NCI-H748 (cell line): ENCODE measurements around the gene CLK3.
"Not testable (repeated sequence)": the region's sequence is repeated elsewhere in the genome, so short reads cannot be mapped to it uniquely, and the experiment has no call there.

ENCODE experiments used
- DNase-seq: peaks from one replicate; lab custom pipeline; 2025; ENCODE audit not compliant: unreplicated experiment; lab: John Stamatoyannopoulos, UW

The CLK3 gene

DNA sequence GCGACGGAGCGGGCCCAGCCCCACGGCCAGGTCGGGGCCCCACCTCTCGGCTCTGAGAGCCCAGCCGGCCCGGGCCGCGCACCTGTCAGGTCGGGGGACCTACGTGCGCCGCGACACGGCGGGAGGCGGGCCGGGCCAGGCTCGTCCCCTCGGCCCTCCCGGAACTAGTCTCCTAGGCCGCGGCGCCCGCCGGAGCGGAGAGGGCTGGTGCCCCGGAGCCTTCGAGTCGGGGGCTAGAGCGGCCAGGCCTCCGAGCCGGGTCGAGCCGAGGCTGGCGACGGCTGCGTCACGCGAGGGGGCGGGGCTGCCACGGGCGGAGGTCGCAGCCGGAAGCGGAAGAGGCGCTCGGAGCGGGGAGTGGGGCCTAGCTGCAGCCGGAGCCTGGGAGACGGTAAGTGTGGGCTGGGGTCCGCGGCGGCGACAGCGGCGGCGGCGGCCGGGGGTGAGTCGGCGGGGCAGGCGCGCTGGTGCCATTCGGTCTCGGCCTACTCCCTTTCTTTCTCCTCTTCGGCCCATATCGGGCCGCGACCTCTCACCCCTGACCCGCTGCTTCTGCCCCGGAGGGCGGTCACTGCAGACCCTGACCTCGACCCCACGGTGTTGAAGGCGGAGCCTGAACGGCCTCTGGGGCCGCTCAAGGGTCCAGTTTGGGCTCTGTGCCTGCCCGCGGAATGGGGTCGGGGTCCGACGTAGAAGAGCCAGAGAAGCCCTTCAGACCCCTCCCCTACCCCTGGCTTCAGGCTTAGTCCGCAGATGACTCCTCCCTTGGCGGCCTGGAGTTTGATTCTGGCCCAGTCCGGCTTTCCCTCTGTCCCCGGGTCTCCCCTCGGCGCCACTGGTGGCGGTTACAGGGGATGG, at the start of gene CLK3:
Gene CLK3, plus strand, starts transcription at position 329 of the 858 bp plus-strand sequence. CDS start 3,361 bp downstream, outside the sequence.
- DNase-seq, result peak; percentile 95

DNA sequence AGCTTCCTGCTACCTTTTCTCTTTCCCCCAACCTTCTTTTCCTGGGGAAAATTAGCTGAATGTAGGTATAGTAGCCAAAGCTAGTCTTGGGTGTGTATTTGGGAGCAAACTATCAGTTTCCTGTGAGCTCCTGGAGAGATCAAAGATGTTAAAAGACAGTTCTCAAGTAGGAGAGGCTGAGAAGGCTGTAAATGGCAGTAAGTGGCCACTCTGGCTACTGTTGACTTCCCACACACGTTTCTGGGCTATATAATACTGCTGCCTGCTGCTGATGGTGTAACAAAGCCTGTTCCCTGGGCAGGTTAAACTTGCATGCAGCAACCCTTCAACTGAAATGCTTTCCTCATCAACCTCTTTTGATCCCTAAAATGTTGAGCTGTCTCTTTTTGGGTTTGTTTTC, 47.0 kb upstream of the CLK3 start:
- no peak for DNase-seq

DNA sequence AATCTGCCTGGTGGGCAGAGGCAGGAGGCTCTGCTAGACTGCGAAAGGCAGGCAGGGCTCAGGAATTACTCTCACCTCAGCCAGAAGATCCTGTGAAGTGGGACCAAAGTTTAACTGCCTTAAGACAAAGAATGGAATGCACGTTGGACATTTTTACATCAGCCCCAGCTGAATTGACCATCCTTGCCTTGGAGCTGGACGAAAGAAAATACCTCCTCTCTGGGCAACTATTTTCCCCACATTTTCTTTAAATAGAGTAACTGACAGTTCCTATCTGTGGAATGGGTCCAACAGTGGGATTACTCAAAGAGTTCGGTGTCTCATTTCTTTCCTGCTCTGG, 45.9 kb upstream of the CLK3 start:
- DNase-seq, result no peak

DNA sequence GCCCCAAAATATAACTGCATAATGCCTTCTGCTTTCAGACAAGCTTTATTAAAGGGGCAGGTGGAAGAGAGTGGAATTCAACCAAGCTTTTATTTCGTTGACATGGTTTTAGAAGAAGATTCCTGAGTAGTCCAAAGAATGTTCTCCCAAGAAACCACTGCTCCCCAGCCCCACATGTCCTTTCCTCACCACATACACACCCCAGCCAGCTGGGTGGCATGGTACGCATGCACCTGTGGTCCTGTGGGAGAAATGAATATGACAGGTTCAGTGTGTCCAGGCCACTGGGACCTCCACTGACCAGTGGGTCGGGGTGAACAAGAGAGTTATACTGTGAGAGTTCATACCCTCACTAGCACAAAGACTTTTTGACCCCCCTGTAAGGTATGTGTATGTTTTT, 44.4 kb upstream of the CLK3 start:
- no peak for DNase-seq

DNA sequence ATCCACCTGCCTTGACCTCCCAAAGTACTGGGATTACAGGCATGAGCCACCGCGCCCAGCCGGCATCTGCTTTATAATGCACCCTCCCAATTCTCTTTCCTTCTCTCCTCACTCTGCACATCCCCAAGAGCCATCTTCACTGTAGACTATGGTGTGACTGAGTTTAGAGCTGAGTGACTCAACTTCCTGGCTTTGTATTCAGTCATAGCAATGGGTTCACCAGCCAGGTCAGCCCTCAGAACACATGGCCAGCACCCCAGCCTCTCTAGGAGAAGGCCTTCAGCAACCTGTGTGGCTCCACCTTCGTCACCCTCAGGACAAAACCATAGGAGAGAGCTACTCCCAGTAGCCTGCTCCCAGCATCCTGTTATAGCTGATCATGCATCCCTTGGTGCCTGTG, 41.6 kb upstream of the CLK3 start:
- no peak for DNase-seq

DNA sequence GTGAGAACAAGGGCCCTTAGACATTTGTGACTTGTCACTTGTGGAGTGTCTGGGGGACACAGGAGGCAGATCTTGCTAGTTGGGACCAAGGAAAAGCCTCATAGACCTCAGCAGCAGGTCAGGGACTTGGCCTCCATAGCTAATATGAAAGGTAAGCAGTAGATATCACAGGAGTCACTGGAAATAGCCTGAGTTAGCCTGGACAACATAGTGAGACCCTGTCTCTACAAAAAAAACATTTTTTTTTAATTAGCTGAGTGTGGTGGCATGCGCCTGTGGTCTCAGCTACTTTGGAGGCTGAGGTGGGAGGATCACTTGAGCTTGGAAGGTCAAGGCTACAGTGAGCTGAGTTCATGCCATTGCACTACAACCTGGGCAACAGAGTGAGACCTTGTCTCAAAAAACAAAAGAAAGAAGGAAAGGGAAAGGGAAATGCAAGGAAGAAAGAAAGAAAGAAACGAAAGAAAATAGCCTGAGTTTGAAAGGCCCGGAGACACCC, 37.1 kb upstream of the CLK3 start:
- DNase-seq, result no peak

DNA sequence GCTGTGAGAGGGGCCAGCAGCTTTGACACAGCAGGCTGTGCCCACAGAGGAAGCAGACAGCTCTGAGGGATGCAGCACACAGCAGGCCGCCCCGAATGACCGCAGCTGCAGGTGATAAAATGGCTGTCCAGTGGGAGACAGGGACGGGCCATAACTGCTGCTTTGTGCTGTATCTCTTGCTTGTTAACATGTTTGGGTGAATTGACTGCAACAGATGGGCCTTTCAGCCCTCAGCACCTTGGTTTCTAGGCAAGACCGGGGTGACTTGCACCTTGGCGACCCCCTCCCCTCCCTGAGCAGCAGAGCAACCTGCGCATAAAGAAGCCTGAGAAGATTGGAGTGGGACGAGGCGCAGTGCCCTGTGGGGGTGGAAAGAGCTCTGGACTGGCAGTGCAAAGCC, 36.6 kb upstream of the CLK3 start:
- DNase-seq, result no peak

DNA sequence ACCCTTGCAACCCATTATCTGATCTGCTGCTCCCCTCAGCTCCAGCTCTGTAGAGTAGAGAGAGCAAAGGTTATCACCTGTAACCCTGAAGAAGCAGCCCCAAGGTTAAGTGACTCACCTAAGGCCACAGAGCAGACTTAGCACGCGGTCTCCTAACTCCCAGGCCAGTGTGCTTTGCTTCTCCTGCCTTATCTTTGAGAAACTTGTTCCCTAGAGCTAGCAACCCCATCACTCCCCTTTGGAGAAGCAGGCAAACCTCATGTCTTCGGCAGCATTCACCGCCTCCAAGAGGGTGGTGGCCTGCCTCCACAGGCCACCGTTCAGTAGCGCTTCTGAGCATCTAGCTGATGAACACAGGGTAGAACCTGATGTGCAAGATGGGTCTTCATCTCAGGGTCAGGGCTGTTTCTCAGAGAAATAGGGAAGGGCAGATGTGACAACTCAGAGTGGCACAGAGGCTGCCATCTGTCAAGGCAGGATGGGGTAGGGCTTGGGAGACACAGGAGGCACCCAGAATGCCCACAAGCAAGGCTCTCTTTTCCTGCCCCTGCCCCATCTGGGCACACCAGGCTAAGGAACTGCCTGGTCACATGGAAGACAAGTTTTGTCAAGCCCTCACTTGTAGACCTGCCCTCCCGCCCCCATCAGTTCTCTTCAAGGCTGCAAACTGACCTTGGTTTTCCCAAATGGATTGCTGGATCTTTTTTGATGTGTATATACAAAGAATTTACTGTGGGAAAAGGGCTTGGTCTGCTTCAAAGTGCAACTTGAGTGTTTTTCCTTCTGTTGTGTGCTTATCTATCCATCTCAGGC, 34.9 kb upstream of the CLK3 start:
- no peak for DNase-seq

DNA sequence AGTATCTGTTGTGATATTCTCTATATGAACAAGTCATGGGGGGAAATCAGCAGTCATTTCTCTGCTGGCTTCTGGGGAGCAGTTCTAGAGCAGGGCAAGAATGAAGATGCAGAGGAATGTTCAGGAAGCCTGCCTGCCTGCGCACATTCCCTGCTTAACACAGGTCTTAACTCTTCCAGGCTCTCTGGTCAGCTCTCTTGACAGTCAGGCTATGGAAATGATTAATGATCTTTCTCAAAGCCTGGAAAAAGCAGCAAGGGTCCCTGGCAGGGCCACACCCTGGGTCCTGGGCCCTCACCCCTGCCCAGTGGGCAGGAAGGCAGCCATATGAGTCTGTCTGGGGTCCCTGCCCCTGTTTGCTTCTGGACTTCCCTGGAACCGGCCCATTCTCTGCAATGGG, 31.4 kb upstream of the CLK3 start:
- DNase-seq, result no peak

DNA sequence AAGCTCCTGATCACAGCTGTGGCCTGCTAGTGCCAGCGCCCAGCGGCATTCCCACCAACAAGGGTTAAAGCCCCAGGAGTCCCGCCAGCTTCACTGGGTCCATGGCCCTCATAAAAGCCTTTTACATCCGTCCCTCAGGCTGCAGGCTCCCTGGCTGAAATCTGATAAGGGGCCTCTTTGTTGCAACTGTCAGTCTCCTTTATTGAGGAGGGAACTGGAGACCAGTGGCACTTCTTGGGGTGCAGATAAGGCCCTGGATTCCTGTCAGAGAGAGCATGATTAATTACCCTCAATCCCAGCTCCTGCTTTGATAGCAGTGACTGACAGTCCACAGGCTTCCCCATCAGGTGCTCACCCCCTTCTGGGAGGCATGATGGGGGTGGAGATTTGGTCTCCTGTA, 30.9 kb upstream of the CLK3 start:
- no peak for DNase-seq

DNA sequence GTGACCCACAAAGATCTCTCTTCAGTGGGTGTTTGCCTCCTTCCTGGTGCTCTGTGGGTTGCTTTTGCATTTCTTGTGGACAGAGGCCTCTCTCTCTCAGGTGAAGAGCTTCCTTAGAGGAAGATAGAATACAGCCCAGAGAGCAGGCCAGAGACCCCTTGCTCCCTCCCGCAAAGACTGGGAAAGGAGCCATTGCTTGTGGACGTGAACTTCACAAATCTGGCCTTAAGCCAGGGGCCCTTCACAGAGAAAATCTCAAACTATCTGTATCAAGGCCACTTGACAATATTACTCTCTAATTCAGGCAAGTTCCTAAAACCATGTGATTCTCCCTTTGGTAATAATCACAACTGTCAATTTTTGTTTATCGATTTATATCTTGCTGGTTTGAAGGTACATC, 30.4 kb upstream of the CLK3 start:
- DNase-seq, result no peak

DNA sequence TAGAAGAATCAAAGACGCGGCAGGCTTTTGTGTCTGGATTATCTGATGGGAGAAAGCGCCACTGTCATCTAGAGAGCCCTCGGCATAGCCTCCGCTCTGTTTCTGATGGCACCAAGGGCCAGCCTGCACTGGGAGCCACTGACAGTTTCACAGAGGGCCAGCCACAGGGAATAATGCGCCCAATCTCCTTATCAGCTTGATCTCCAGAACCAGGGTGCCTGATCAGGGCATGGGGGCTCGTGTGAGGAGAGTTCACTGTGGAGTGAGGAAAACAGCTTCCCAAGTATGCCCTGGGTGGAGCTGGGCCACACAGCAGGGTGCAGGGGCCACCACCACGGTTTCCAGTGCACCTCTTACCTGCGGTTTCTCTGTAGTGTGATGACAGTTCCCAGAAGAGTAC, 29.8 kb upstream of the CLK3 start:
- no peak for DNase-seq

DNA sequence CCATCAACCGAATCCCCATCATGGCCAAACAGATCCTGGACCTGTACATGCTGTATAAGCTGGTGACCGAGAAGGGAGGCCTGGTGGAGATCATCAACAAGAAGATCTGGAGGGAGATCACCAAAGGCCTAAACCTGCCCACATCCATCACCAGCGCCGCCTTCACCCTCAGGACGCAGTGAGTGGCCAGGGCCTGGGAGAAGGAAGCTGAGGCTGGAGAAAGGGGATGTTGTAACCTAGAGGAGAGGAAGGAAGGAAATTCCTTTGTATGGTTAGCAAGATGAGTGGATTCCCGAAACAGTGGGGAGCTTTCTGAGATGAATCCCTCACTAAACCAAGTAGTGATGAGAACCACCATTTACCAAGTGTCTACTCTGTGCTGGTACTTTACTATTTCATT, 25.8 kb upstream of the CLK3 start:
- no peak for DNase-seq

DNA sequence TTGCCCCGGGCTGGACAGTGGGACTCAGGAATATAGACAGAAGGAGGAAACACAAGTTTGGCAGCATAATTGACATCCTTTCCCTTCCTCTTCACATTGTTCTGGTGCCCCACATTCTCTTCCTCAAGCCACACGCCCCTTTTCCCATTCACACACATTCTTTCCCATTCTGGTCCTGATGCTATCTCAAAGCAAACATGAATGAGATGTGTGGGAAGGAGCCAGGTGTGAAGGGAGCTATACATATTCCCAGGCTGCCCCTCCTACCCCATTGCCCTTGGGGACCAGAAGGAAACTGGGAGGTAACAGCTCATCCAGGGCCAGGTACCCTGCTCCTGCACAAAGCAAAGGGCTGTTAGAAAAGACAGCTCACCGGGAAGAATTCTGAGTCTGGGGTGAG, 23.4 kb upstream of the CLK3 start:
- no peak for DNase-seq

DNA sequence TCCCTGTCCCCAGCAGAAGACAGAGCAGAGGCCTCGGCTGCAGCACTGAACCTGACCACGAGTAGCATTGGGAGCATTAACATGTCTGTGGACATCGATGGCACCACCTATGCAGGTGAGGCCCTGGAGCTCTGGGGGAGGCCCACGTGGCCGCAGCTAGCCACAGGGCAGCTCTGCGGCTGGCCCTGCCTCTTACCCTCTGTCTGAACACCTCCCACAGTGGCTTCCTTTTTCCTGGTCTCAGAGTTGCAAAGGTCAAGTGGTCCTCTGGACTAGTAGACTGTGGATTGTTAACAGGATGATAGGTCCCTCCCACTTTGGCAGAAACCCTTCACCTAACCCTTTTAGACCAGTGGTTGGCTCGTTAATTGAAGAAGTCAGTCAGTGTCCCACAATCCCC, 22.5 kb upstream of the CLK3 start:
- no peak for DNase-seq

DNA sequence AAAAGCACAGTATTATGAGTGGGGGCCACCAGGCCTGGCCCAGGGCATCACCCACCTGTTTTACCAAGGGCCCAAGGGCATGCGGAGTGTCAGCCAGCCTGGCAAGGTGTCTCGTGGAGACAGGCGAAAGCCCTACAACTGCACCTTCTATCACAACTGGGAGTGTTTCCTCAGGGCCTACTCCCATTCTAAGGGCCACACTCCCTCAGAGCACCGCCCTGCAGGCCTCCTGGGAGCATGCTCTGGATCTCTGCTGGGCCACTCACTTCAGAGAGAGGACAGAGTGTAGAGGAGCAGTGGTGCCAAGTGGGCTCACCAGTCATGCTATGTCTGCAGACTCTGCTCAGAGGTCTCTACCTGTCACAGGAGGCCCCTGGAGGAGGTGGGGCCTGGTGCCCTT, 21.2 kb upstream of the CLK3 start:
- no peak for DNase-seq

DNA sequence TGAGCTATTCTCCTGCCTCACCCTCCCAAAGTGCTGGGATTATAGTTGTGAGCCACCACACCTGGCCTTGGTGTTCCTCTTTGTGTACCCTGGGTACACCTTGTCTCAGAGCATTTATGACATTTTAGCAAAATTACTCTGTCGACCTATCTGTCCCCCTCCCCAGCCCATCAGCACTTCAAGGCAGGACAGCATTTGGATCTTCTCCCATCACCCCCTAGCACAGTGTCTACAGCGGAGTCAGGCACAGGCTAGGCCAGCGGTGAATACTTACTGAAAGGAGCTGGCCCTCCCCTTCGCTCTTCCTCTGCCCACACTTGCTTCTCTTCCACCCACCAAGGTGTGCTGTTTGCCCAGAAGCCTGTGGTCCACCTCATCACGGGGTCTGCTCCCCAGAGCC, 20.4 kb upstream of the CLK3 start:
- DNase-seq, result no peak

DNA sequence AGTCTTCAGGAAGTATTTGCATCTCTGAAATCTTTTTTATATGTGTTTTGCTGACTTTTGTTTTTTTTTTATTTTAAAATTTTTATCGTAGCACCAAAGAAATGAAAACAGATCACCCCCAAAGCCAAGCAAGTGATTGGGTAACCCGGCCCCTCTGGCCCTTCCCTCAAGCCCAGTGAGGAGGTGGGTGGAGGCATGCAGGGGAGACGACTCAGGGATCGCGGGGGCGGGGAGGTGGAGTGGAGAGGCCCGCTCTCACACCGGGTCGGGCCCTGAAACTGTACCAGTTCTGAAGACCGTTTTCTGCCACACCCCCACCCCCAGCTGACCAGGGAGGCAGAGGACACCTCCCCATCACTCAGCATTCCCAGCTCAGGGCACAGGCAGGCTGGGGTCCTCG, 18.9 kb upstream of the CLK3 start:
- not testable (repeated sequence) for DNase-seq

DNA sequence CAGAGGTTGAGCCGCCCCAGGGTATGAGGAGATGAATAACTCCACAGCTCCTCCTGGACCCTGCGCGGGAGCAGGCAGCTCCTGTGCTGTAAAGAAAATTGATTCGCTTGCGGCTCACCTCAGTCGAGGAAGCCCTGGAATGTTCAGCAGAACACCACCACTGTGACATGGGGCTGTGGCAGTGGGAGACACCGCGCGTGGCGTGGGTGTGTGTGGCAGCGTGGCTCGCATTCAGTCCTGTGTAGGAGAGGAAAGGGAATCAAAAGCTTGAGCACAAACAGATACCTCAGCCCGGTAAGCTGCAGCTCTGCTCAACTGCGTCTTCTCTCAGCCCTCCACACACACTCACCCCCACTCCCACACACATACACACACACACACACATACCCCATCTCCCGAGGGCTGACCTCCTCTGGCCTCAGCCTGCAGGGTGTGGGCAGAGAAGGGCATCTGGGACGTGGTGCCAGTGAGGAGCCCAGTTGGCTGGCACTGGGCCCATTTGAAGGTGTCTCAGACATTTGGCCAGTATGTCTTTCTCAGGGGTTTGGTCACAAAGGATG, 18.4 kb upstream of the CLK3 start:
- not testable (repeated sequence) for DNase-seq

DNA sequence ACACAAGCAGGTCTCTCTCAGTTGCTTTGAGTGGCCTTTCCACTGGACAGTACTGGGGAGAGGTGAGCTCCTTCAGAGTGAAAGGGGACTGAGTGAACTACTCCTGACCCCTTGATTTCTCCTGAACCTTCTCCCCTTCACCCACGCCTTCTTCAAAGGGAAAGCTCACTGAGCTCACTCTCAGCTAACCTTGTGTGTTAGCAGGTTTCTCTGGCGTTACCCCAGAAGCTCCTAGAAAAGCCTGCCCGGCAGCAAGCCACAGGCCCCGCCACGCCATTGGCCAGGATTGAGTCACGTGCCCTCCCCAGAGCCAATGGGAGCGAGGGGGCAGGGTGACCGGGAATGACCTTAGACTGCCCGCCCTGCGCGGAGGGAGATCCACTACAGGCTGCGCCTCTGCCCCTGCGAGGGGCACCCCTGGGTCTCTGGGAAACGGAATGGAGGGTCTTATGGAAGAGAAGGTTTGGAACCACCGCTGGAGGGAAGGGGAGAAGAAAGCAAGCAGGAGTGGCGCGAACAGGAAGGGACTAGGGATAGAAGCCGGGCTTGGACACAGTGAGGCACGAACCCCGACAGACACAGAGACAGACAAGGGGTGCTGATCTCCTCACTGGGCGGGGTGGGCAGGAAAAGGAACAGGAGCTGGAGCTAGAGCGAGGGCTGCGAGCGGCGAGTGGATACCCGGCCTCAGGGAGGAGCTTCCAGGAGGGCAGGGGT, 17.4 kb upstream of the CLK3 start:
- DNase-seq, result peak; percentile 84

DNA sequence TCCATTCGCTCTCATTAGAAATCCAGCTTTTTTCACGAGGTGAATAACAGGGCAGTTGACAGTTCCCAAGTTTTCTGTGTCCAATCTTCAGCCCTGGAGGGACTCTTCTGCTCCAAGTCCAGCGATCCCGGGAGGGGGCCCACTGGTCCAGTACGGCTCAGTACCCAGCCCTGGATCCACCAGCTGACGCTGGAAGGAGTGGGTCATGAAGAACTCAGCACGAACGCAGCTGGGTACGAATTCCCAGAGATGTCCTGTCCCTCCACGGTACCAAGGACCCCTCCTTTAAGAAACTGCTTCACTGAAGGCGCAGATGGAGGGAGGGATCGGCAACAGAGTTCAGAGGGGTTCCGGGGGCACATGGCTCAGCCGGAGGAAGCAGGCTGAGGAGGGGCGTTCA, 16.5 kb upstream of the CLK3 start:
- no peak for DNase-seq
